Measurements from ENCODE around the gene EFCC1. TPM values are rescaled to one million over a fixed set of nuclear protein-coding genes. Genes with fewer than 3 reads are reported as not detected.
A peak's percentile ranks its signal among the peaks of the same experiment; 100 is the strongest.

Gene EFCC1, protein sequence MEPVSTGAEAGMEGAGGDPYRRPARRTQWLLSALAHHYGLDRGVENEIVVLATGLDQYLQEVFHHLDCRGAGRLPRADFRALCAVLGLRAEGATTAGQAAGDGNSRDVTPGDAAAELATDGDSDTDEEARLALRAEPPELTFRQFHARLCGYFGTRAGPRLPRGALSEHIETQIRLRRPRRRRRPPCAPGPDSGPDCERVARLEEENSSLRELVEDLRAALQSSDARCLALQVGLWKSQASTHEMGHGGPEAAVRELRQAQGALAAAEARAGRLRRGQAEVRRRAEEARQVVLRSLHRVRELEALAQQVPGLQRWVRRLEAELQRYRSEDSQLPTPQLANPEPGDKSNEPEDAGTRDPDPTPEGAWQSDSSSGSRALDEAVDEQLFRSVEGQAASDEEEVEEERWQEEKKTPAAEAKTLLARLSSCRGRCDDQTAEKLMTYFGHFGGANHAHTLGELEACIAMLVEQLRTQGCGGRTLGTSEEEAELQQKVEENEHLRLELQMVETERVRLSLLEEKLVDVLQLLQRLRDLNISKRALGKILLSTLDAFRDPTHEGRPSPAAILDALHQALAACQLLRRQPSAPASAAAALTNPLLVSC
- polyA plus RNA-seq (2013) = not detected in 2 replicates

DNA sequence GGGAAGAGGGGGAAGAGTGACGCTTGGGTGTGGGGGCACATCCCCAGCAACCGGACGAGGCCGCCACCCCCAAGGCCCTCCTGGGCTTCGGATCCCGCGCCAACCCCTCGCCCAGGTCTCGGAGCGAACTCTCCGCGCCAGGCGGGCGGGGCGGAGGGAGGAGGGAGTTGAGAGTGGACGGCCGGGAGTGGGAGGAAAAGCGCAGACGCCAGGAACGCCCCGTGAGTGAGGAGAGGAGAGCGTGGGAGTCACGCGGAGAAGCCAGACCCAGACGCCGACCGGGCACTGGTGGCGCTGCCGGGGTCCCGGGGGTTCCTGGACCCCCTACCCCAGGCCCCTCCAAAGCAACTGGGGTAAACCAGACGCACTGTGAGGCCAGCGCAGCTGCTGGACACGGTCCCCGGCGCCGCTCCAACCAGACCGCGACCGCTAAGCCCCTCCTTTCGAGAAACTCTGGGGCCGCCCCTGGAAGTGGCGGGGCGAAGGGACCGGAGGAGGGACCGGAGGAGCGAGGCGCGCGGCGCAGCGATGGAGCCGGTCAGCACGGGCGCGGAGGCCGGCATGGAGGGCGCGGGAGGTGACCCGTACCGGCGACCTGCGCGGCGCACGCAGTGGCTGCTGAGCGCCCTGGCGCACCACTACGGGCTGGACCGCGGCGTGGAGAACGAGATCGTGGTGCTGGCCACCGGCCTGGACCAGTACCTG lies at the start of gene EFCC1:
Gene EFCC1, plus strand, starts transcription at position 204 of the 705 bp plus-strand sequence. Its CDS starts 325 bp downstream, at position 529.
- H3K4me3 ChIP-seq (ENCODE audit: low read depth, low read length) = peak within 1 kb of the TSS; percentile 49
- no peak within 1 kb of the TSS for H3K9ac ChIP-seq (ENCODE audit: low read length)
- H2BK12ac ChIP-seq (ENCODE audit: low read length) = no peak within 1 kb of the TSS
- H2BK5ac ChIP-seq (ENCODE audit: low read depth, low read length, poor library complexity) = no peak within 1 kb of the TSS
- no peak within 1 kb of the TSS for H3K14ac ChIP-seq (ENCODE audit: low read length)
- no peak within 1 kb of the TSS for H3K18ac ChIP-seq (ENCODE audit: low read length)
- no peak within 1 kb of the TSS for H3K27ac ChIP-seq (ENCODE audit: low read depth, low read length)
- H3K4ac ChIP-seq (ENCODE audit: low read depth, low read length) = no peak within 1 kb of the TSS
- H3K79me2 ChIP-seq (ENCODE audit: control insufficient read depth, insufficient read depth, low read length, poor library complexity) = no peaks in the 10 kb centered on the region
- H3K9me3 ChIP-seq (ENCODE audit: insufficient read depth, low read depth, low read length) = peaks cover 16% of the 10 kb centered on the region
- no peak within 1 kb of the TSS for H4K12ac ChIP-seq (ENCODE audit: low read depth, low read length)
- H3K23ac ChIP-seq (ENCODE audit: low read length) = no peak within 1 kb of the TSS
- no peak for DNase-seq
- no peak within 1 kb of the TSS for H4K91ac ChIP-seq (ENCODE audit: low read depth, low read length)
- H3K36me3 ChIP-seq (ENCODE audit: control insufficient read depth in 1 of 2, insufficient read depth in 2 of 2, low read length in 2 of 2) = no peaks in the 10 kb centered on the region
- peak within 1 kb of the TSS; percentile 67 for H3K4me2 ChIP-seq (ENCODE audit: low read length)
- H2AFZ ChIP-seq (ENCODE audit: insufficient read depth, low read length, poor library complexity) = peak within 1 kb of the TSS; percentile 54
- peaks cover 0 to 14% of the 10 kb centered on the region in 2 experiments for H3K4me1 ChIP-seq (ENCODE audit: control insufficient read depth in 1 of 2, insufficient read depth in 2 of 2, low read length in 2 of 2)
- H2BK120ac ChIP-seq (ENCODE audit: insufficient read depth, low read length, poor library complexity) = no peak within 1 kb of the TSS
- peaks cover 43% of the 10 kb centered on the region for H3K27me3 ChIP-seq (ENCODE audit: insufficient read depth, low read length)
- no peaks in the 10 kb centered on the region for H3K79me1 ChIP-seq (ENCODE audit: low read length)
- H4K8ac ChIP-seq (ENCODE audit: low read depth, low read length) = no peak within 1 kb of the TSS
- H2AK5ac ChIP-seq (ENCODE audit: low read length) = no peak within 1 kb of the TSS
- no CpG with 5 or more reads among the region's 74 CpGs for WGBS (ENCODE audit: extremely low coverage, insufficient coverage, insufficient read length)

- H2AK5ac ChIP-seq (ENCODE audit: low read length) = no peak overlapping the region
- no peak overlapping the region for H2BK12ac ChIP-seq (ENCODE audit: low read length)
- no peak overlapping the region for H3K23ac ChIP-seq (ENCODE audit: low read length)
- H3K79me2 ChIP-seq (ENCODE audit: control insufficient read depth, insufficient read depth, low read length, poor library complexity) = no peaks in the 10 kb centered on the region
- H3K79me1 ChIP-seq (ENCODE audit: low read length) = no peaks in the 10 kb centered on the region
- H3K4me3 ChIP-seq (ENCODE audit: low read depth, low read length) = no peak overlapping the region
- no peaks in the 10 kb centered on the region for H3K4me1 ChIP-seq (ENCODE audit: control insufficient read depth in 1 of 2, insufficient read depth in 2 of 2, low read length in 2 of 2)
- H3K27me3 ChIP-seq (ENCODE audit: insufficient read depth, low read length) = no peaks in the 10 kb centered on the region
- H4K12ac ChIP-seq (ENCODE audit: low read depth, low read length) = no peak overlapping the region
- no peak overlapping the region for H3K18ac ChIP-seq (ENCODE audit: low read length)
- H3K36me3 ChIP-seq (ENCODE audit: control insufficient read depth in 1 of 2, insufficient read depth in 2 of 2, low read length in 2 of 2) = no peaks in the 10 kb centered on the region
- no peak overlapping the region for H4K8ac ChIP-seq (ENCODE audit: low read depth, low read length)
- H4K91ac ChIP-seq (ENCODE audit: low read depth, low read length) = no peak overlapping the region
- no peak overlapping the region for H3K4ac ChIP-seq (ENCODE audit: low read depth, low read length)
- H2AFZ ChIP-seq (ENCODE audit: insufficient read depth, low read length, poor library complexity) = no peak overlapping the region
- no peak overlapping the region for H3K27ac ChIP-seq (ENCODE audit: low read depth, low read length)
- no peak overlapping the region for H2BK120ac ChIP-seq (ENCODE audit: insufficient read depth, low read length, poor library complexity)
- no peak for DNase-seq
- no CpG with 5 or more reads among the region's 2 CpGs for WGBS (ENCODE audit: extremely low coverage, insufficient coverage, insufficient read length)
- no peak overlapping the region for H3K9ac ChIP-seq (ENCODE audit: low read length)
- no peak overlapping the region for H3K4me2 ChIP-seq (ENCODE audit: low read length)
- H3K9me3 ChIP-seq (ENCODE audit: insufficient read depth, low read depth, low read length) = no peaks in the 10 kb centered on the region
- no peak overlapping the region for H2BK5ac ChIP-seq (ENCODE audit: low read depth, low read length, poor library complexity)
- H3K14ac ChIP-seq (ENCODE audit: low read length) = no peak overlapping the region
These were observed 44.7 kb upstream of the EFCC1 start for GRCh38 chr3:128956440-128956839.

DNA sequence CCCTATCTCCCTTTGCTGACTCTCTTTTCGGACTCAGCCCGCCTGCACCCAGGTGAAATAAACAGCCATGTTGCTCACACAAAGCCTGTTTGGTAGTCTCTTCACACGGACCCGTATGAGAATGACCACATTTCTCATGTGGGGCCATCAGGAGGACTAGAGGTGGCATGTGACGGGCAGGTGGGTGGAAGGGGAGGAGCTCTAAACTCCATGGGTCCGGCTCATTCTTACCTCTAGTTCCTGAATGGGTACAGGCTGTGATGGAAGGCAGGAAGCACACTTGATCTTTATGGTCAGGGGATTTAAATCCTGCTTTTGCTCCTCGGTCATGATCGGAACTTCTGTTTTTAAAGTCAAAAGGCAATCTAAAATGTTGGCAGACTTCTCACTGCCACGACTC lies 35.8 kb upstream of the EFCC1 start:
- H4K91ac ChIP-seq (ENCODE audit: low read depth, low read length) = no peak overlapping the region
- no peak overlapping the region for H3K4ac ChIP-seq (ENCODE audit: low read depth, low read length)
- H3K27ac ChIP-seq (ENCODE audit: low read depth, low read length) = no peak overlapping the region
- H2AK5ac ChIP-seq (ENCODE audit: low read length) = no peak overlapping the region
- no peak overlapping the region for H3K4me2 ChIP-seq (ENCODE audit: low read length)
- no peaks in the 10 kb centered on the region for H3K36me3 ChIP-seq (ENCODE audit: control insufficient read depth in 1 of 2, insufficient read depth in 2 of 2, low read length in 2 of 2)
- H4K8ac ChIP-seq (ENCODE audit: low read depth, low read length) = no peak overlapping the region
- DNase-seq = peak in 1 of 2 donors; percentile 28
- H3K79me1 ChIP-seq (ENCODE audit: low read length) = no peaks in the 10 kb centered on the region
- no peaks in the 10 kb centered on the region for H3K27me3 ChIP-seq (ENCODE audit: insufficient read depth, low read length)
- no peak overlapping the region for H4K12ac ChIP-seq (ENCODE audit: low read depth, low read length)
- no peak overlapping the region for H2BK12ac ChIP-seq (ENCODE audit: low read length)
- no peak overlapping the region for H2BK5ac ChIP-seq (ENCODE audit: low read depth, low read length, poor library complexity)
- H3K9me3 ChIP-seq (ENCODE audit: insufficient read depth, low read depth, low read length) = no peaks in the 10 kb centered on the region
- H3K4me3 ChIP-seq (ENCODE audit: low read depth, low read length) = no peak overlapping the region
- no peak overlapping the region for H2BK120ac ChIP-seq (ENCODE audit: insufficient read depth, low read length, poor library complexity)
- WGBS (ENCODE audit: extremely low coverage, insufficient coverage, insufficient read length) = no CpG with 5 or more reads among the region's 9 CpGs
- no peak overlapping the region for H2AFZ ChIP-seq (ENCODE audit: insufficient read depth, low read length, poor library complexity)
- H3K23ac ChIP-seq (ENCODE audit: low read length) = no peak overlapping the region
- no peaks in the 10 kb centered on the region for H3K79me2 ChIP-seq (ENCODE audit: control insufficient read depth, insufficient read depth, low read length, poor library complexity)
- H3K18ac ChIP-seq (ENCODE audit: low read length) = no peak overlapping the region
- H3K14ac ChIP-seq (ENCODE audit: low read length) = no peak overlapping the region
- no peak overlapping the region for H3K9ac ChIP-seq (ENCODE audit: low read length)
- H3K4me1 ChIP-seq (ENCODE audit: control insufficient read depth in 1 of 2, insufficient read depth in 2 of 2, low read length in 2 of 2) = peaks cover 2 to 7% of the 10 kb centered on the region in 2 experiments

- Histone ChIP-seq H3K4me3 (ENCODE audit: low read depth, low read length) (no peak overlapping the region), H2BK120ac (ENCODE audit: insufficient read depth, low read length, poor library complexity) (no peak overlapping the region), H3K79me2 (ENCODE audit: control insufficient read depth, insufficient read depth, low read length, poor library complexity) (no peaks in the 10 kb centered on the region), H3K14ac (ENCODE audit: low read length) (no peak overlapping the region), H4K8ac (ENCODE audit: low read depth, low read length) (no peak overlapping the region), H3K27ac (ENCODE audit: low read depth, low read length) (no peak overlapping the region), H3K4me1 (ENCODE audit: control insufficient read depth in 1 of 2, insufficient read depth in 2 of 2, low read length in 2 of 2) (peaks cover 2 to 7% of the 10 kb centered on the region in 2 experiments), H3K23ac (ENCODE audit: low read length) (no peak overlapping the region), H3K4ac (ENCODE audit: low read depth, low read length) (no peak overlapping the region), H3K9ac (ENCODE audit: low read length) (no peak overlapping the region), H4K12ac (ENCODE audit: low read depth, low read length) (no peak overlapping the region), H2AK5ac (ENCODE audit: low read length) (no peak overlapping the region), H3K4me2 (ENCODE audit: low read length) (no peak overlapping the region), H3K36me3 (ENCODE audit: control insufficient read depth in 1 of 2, insufficient read depth in 2 of 2, low read length in 2 of 2) (no peaks in the 10 kb centered on the region), H4K91ac (ENCODE audit: low read depth, low read length) (no peak overlapping the region), H3K27me3 (ENCODE audit: insufficient read depth, low read length) (no peaks in the 10 kb centered on the region), H2BK5ac (ENCODE audit: low read depth, low read length, poor library complexity) (no peak overlapping the region), H3K79me1 (ENCODE audit: low read length) (no peaks in the 10 kb centered on the region), H2AFZ (ENCODE audit: insufficient read depth, low read length, poor library complexity) (no peak overlapping the region), H2BK12ac (ENCODE audit: low read length) (no peak overlapping the region), H3K18ac (ENCODE audit: low read length) (no peak overlapping the region), H3K9me3 (ENCODE audit: insufficient read depth, low read depth, low read length) (no peaks in the 10 kb centered on the region)
- WGBS (ENCODE audit: extremely low coverage, insufficient coverage, insufficient read length) = no CpG with 5 or more reads among the region's 3 CpGs
- no peak for DNase-seq
These were observed 35.3 kb upstream of the EFCC1 start for GRCh38 chr3:128965818-128966217.

All from trophoblast cell (in vitro differentiated cells and primary cell).